Measurements from ENCODE around the gene CLIC3.

Gene CLIC3

GRCh38 chr9:136981588-136982231 lies 14.7 kb downstream of the CLIC3 start:
- Histone ChIP-seq H3K9me3 (ENCODE audit: insufficient read depth, low read length) (no peaks in the 10 kb centered on the region), H3K79me2 (ENCODE audit: insufficient read depth, low read length) (no peaks in the 10 kb centered on the region), H3K4me2 (ENCODE audit: low read depth, low read length, poor library complexity, severe bottlenecking) (no peak overlapping the region), H3K27ac (ENCODE audit: low read depth, low read length) (no peak overlapping the region), H3K9ac (ENCODE audit: low read length) (no peak overlapping the region), H3K9me2 (replicated peaks; ENCODE audit: insufficient read depth, low read length) (no peaks in the 10 kb centered on the region), H4K20me1 (ENCODE audit: low read depth, low read length) (no peaks in the 10 kb centered on the region), H3K4me3 (ENCODE audit: insufficient read depth, low read length, poor library complexity, severe bottlenecking) (no peak overlapping the region), H2AFZ (ENCODE audit: low read depth, low read length, severe bottlenecking) (no peak overlapping the region), H3K27me3 (ENCODE audit: low read length) (no peaks in the 10 kb centered on the region), H3K36me3 (ENCODE audit: low read length) (no peaks in the 10 kb centered on the region), H3F3A (ENCODE audit: insufficient read depth) (no peaks in the 10 kb centered on the region)
- TF ChIP-seq EZH2phosphoT487 (conservative IDR thresholded peaks at IDR 0.05; ENCODE audit: low read length) (no peak), CTCF (IDR thresholded peaks at IDR 0.05; ENCODE audit: insufficient read depth, low read length, poor library complexity, severe bottlenecking) (no peak)

GRCh38 chr9:136980669-136981478 lies 15.5 kb downstream of the CLIC3 start:
- no peak overlapping the region for H2AFZ ChIP-seq (ENCODE audit: low read depth, low read length, severe bottlenecking)
- H3K79me2 ChIP-seq (ENCODE audit: insufficient read depth, low read length): no peaks in the 10 kb centered on the region
- no peak overlapping the region for H3K4me2 ChIP-seq (ENCODE audit: low read depth, low read length, poor library complexity, severe bottlenecking)
- H3K27ac ChIP-seq (ENCODE audit: low read depth, low read length): no peak overlapping the region
- no peaks in the 10 kb centered on the region for H3K36me3 ChIP-seq (ENCODE audit: low read length)
- H3K9me3 ChIP-seq (ENCODE audit: insufficient read depth, low read length): no peaks in the 10 kb centered on the region
- no peak for TF ChIP-seq CTCF (IDR thresholded peaks at IDR 0.05; ENCODE audit: insufficient read depth, low read length, poor library complexity, severe bottlenecking)
- TF ChIP-seq EZH2phosphoT487 (conservative IDR thresholded peaks at IDR 0.05; ENCODE audit: low read length): no peak
- H3F3A ChIP-seq (ENCODE audit: insufficient read depth): no peaks in the 10 kb centered on the region
- H3K9me2 ChIP-seq (replicated peaks; ENCODE audit: insufficient read depth, low read length): no peaks in the 10 kb centered on the region
- no peak overlapping the region for H3K9ac ChIP-seq (ENCODE audit: low read length)
- no peaks in the 10 kb centered on the region for H3K27me3 ChIP-seq (ENCODE audit: low read length)
- H4K20me1 ChIP-seq (ENCODE audit: low read depth, low read length): no peaks in the 10 kb centered on the region
- no peak overlapping the region for H3K4me3 ChIP-seq (ENCODE audit: insufficient read depth, low read length, poor library complexity, severe bottlenecking)

GRCh38 chr9:136979769-136980587 lies 16.4 kb downstream of the CLIC3 start:
- no peaks in the 10 kb centered on the region for H4K20me1 ChIP-seq (ENCODE audit: low read depth, low read length)
- TF ChIP-seq CTCF (IDR thresholded peaks at IDR 0.05; ENCODE audit: insufficient read depth, low read length, poor library complexity, severe bottlenecking) (no peak), EZH2phosphoT487 (conservative IDR thresholded peaks at IDR 0.05; ENCODE audit: low read length) (no peak)
- H3K9me3 ChIP-seq (ENCODE audit: insufficient read depth, low read length): no peaks in the 10 kb centered on the region
- H3K27ac ChIP-seq (ENCODE audit: low read depth, low read length): no peak overlapping the region
- H3F3A ChIP-seq (ENCODE audit: insufficient read depth): no peaks in the 10 kb centered on the region
- no peak overlapping the region for H3K4me3 ChIP-seq (ENCODE audit: insufficient read depth, low read length, poor library complexity, severe bottlenecking)
- no peak overlapping the region for H3K4me2 ChIP-seq (ENCODE audit: low read depth, low read length, poor library complexity, severe bottlenecking)
- no peaks in the 10 kb centered on the region for H3K27me3 ChIP-seq (ENCODE audit: low read length)
- no peaks in the 10 kb centered on the region for H3K36me3 ChIP-seq (ENCODE audit: low read length)
- no peak overlapping the region for H3K9ac ChIP-seq (ENCODE audit: low read length)
- no peaks in the 10 kb centered on the region for H3K79me2 ChIP-seq (ENCODE audit: insufficient read depth, low read length)
- H3K9me2 ChIP-seq (replicated peaks; ENCODE audit: insufficient read depth, low read length): no peaks in the 10 kb centered on the region
- H2AFZ ChIP-seq (ENCODE audit: low read depth, low read length, severe bottlenecking): no peak overlapping the region

Measured in SU-DHL-6 (cell line).